Measurements from ENCODE around the gene ROS1.
"Not testable (repeated sequence)": the region's sequence is repeated elsewhere in the genome, so short reads cannot be mapped to it uniquely, and the experiment has no call there.

ROS1 gene

DNA sequence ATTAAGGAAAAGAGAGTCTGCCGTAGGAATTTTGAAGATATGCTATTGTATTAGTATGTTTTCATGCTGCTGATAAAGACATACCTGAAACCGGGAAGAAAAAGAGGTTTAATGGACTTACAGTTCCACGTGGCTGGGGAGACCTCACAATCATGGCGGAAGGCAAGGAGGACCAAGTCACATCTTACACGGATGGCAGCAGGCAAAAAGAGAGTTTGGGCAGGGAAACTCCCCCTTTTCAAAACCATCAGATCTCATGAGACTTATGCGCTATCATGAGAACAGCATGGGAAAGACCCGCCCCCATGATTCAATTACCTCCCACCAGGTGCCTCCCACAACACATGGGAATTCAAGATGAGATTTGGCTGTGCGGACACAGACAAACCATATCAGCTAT is 16.6 kb upstream of the ROS1 start:
- DNase-seq (ENCODE audit: extremely low spot score, insufficient read length, low read depth); FAIRE-seq: not testable (repeated sequence)

GRCh38 chr6:117441824-117442264 is 16.1 kb upstream of the ROS1 start:
- no peak for FAIRE-seq

GRCh38 chr6:117440706-117441525 is 15.2 kb upstream of the ROS1 start:
- FAIRE-seq, result no peak
- DNase-seq (ENCODE audit: extremely low spot score, insufficient read length, low read depth), result no peak

More at GRCh38 chr6:117441824-117442264, 16.1 kb upstream of the ROS1 start:
- no peak for DNase-seq (ENCODE audit: extremely low spot score, insufficient read length, low read depth)

DNA sequence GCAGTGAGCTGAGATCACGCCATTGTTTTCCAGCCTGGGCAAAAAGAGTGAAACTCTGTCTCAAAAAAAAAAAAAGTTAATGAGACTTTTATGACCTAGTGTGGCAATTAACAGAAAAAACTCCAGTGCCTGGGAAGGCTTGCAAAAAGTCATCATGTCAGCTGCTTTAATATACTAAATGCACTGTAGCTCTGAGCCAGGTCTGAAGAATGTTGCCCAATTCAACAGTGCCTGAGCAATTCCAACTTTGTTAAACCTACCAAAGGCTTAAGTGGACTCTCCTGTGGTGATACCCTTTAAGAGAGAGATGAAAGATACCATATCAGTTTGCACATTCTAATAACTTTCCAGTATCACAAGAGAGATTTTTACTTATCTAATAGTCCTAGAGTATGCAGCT is 6.5 kb upstream of the ROS1 start:
- DNase-seq (ENCODE audit: extremely low spot score, insufficient read length, low read depth), result no peak
- FAIRE-seq, result no peak

DNA sequence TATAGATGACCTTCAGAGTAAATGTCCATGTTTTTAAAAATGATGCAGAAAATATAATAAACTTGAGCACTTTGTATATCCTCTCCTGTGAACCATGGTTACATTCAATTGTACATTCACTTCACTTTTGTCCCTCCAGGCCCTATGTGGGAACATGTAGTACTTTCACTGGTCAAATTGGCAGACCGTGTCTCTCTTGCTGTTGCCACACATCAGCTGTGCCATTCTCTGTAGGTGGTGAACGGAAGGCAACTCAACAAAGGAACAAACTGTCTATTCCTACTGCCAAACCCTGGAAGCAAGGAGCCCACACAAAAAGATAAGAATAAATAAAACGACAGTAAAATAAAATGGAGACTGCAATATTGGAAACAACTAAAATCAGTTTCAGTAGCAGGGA is 2.0 kb downstream of the ROS1 start:
- no peak for DNase-seq (ENCODE audit: extremely low spot score, insufficient read length, low read depth)
- FAIRE-seq, result no peak

- FAIRE-seq (no peak), DNase-seq (ENCODE audit: extremely low spot score, insufficient read length, low read depth) (no peak)
These were observed 7.4 kb downstream of the ROS1 start for GRCh38 chr6:117418320-117418719.

DNA sequence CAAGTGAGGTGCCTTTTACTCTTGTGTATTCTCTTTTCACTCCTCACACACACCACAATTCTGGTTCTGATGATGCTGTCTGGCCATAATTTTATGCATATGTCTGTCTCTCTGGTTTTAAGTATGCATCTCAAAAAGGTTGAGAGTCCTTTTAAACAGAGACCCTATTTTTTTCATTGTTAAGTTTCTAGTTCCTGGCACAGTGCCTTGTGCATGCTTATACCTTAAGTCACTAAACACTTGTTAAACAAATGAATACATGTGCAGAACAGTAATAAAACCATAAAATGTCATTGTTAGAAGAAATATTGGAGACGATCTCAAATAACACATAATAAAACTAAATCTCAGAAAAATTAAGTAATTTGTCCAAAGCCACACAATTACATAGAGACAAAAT is 7.9 kb downstream of the ROS1 start:
- no peak for DNase-seq (ENCODE audit: extremely low spot score, insufficient read length, low read depth)
- FAIRE-seq, result no peak

DNA sequence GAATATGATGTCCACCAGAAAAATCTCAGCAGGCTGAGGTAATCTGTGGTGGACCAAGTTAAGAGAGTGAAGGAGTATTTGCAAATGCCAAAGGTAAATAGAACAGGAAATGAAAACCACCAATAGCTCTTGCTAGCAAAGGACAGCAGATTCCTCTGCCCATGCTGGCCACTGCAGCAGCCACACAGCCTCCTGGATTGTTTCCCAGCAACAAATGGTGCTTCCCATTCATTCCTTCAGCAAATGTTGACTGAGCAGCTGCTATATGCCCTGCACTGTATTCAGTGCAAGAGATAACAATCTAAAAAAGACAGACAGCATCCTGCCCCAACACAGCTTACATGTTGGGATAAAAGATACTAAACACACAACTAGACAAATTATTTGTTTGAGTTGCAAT is 11.0 kb downstream of the ROS1 start:
- FAIRE-seq, result no peak
- DNase-seq (ENCODE audit: extremely low spot score, insufficient read length, low read depth), result no peak

- DNase-seq (ENCODE audit: extremely low spot score, insufficient read length, low read depth), result no peak
- FAIRE-seq, result no peak
These were observed 14.3 kb downstream of the ROS1 start for GRCh38 chr6:117411474-117411873.

DNA sequence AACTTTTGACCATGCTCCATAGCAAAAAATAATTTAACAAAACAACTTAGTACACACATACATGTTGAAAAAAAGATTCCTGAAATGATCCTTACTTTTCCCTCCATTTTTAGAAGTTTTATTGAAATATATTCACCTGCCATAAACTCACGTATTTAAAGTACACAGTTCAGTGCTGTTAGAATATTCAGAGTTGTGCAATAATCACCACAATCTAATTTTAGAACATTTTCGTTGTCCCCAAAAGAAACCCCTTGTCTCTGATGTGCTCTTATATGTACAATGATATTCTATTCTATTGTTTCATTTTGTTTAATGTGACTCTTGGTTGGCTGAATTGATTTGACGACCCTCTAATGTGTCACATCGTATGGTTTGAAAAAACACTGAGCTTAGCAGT is 15.9 kb downstream of the ROS1 start:
- no peak for FAIRE-seq
- DNase-seq (ENCODE audit: extremely low spot score, insufficient read length, low read depth), result no peak

DNA sequence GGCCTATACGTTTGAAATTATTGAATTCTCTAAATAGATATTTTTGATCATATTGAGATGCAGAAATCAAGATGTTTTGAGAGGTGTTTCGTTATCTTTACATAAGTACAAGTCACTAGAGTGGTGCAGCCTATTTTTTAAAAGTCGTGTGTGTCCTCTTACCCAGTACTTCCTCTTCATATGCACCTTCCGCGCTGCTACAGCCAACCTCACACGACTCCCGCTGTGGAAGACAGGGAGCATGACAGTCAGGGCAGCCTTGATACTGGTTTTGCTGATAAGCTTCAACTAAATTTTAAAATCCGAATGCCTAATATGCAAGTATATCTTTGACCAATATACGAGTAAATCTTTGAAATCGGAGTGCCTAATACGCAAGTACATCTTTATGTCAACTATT is 16.3 kb downstream of the ROS1 start:
- FAIRE-seq (no peak), DNase-seq (ENCODE audit: extremely low spot score, insufficient read length, low read depth) (no peak)

DNA sequence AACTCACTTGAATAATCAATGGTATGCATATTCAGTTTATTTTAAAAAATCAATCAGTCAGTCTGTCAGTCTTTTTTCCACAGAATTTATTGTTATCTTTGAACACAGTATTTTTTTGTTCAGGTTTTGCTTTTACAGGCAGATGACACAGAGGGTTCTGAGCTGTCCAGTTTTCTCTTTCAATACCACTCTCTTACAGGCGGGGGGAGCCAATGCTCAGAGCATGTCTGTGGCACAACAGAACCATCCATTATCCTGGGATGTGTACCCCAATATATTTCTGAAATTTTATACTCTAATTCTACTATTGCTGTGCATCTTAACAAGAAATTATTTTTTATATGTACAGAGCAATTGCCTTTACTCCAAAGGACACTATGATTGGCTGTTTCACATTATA is 21.2 kb downstream of the ROS1 start:
- DNase-seq (ENCODE audit: extremely low spot score, insufficient read length, low read depth) (no peak), FAIRE-seq (no peak)

GRCh38 chr6:117401799-117402198 is 23.9 kb downstream of the ROS1 start:
- FAIRE-seq (no peak), DNase-seq (ENCODE audit: extremely low spot score, insufficient read length, low read depth) (no peak)

GRCh38 chr6:117399924-117400323 is 25.8 kb downstream of the ROS1 start:
- FAIRE-seq (no peak), DNase-seq (ENCODE audit: extremely low spot score, insufficient read length, low read depth) (no peak)

DNA sequence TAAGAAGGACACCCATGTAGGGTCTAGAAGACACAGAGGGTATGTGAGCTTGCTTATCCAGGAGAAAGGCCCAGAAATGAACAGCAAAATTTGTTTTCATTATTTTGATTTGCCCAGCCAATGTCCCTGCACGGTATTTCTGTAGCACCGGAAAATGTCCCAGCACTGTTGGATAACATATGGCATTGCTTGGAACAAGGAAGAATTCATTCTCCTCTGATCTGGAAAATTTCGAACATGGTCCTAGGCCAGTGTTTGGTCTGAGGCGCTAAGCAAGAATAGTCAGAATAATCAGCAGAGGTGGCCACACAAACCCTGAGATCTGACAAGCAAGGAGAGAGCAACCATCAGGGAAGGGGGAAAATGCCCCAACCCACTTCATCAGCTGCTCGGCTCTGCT is 26.6 kb downstream of the ROS1 start:
- DNase-seq (ENCODE audit: extremely low spot score, insufficient read length, low read depth) (no peak), FAIRE-seq (no peak)

DNA sequence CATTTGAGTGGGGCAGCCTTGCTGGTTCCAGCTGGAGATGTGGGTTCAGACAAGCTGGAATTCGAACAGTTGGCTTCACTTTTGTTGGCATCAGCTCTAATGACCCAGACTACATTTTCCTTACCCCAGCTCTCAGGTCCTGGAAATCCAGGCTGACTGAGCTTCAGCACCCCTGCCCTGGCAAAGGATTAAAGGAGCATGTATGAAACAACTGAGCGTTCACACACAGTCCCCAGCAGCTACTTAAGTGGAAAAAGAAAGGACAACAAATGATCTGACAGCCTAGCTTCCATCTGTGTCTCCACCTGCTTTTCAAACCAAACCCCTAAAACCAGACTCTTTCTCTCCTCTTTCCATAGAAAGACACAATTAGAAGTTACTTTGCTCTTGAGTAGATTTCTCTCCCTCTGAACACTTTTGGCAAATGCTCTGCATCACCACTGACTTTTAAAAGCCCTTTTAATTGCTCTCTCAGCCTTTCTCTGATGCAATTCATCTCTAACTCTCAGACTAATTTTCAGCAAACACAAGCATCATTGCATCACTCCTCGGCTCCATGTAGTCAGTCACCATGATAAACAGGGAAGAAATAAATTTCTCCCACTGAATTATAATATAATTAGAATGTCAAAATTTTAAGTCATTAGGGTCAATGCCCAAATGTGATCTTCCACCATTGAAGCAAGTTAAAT is 28.1 kb downstream of the ROS1 start:
- DNase-seq (ENCODE audit: extremely low spot score, insufficient read length, low read depth) (no peak), FAIRE-seq (no peak)

DNA sequence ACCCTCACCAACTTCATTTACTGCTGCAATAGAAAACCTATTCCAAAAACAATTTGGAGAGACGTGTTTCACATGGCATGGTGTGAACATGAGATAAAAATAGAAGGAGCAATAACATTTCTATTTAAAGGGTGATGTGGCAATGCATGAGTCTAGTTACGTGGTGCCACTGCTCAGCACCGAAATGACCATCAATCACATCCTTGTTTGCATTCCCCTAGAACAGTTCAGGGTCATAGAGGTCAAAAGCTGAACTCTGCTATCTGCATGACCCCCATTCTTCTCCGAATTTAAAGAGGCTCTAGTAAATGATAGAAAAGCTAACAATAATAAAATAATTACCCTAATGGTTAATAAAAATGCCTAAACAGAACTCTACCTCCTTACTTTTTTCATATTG is 29.5 kb downstream of the ROS1 start:
- FAIRE-seq, result no peak
- no peak for DNase-seq (ENCODE audit: extremely low spot score, insufficient read length, low read depth)

DNA sequence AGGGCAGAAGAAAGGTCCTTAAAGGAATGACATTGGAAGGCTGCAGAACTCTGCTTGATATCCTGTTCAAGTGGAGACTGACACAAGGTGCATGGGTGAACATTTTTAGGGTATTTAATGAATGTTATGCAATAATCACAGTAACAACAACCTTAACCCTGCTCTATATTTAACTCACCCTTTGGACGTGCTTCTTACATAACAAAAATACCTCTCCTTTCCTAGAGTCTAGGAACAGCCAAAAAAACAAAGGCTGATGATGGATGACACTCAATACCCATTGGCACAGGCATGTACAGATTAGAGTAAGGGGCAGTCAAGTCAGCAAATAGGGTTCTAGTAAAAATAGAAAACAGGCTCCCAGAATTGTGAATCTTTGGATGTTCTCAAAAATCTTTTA is 30.6 kb downstream of the ROS1 start:
- no peak for FAIRE-seq

DNA sequence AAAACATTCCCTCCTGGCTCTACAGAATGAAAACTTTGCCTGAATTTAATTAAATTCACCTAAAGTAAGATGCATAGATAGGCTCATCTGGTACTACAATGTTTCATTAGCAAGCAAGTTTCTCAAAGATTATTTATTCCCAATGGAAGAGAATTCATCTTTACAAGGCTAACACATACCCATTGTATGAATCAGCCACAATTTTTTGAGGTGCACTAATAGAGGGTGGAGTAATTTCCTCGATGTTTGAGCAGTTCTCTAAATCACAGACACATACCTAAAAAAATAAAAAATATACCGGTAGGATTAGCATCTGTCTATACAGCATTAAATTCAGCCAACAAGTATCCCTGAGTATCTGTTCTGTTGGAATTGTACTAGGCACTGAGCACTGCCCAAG is 32.7 kb downstream of the ROS1 start:
- DNase-seq (ENCODE audit: extremely low spot score, insufficient read length, low read depth), result no peak
- FAIRE-seq, result no peak

More for the DNA sequence above, 30.6 kb downstream of the ROS1 start:
- no peak for DNase-seq (ENCODE audit: extremely low spot score, insufficient read length, low read depth)

GRCh38 chr6:117391874-117392583 is 33.7 kb downstream of the ROS1 start:
- FAIRE-seq, result no peak
- no peak for DNase-seq (ENCODE audit: extremely low spot score, insufficient read length, low read depth)
